HepG2 (cell line): ENCODE measurements around the gene TMEM44.

ENCODE experiments used
- AKAP8 ChIP-seq: sonication (generic); formaldehyde crosslinking; IDR thresholded peaks from 2 replicates; pipeline ENCODE4 v1.5.1; 2020; ENCODE audit warnings: mild to moderate bottlenecking, missing genetic modification reagents
- CREB1 ChIP-seq, 2 experiments: fragments of 450-650 bp in 1 of 2; IDR thresholded peaks; 2 replicates each; pipeline ENCODE4 v1.6.1; 2016 to 2017; ENCODE audit warnings: control low read depth in 1 of 2, mild to moderate bottlenecking in 1 of 2, missing compliant biosample characterization in 1 of 2, missing genetic modification characterization in 1 of 2
- EZH2 ChIP-seq: conservative IDR thresholded peaks from 2 replicates; pipeline ENCODE4 v1.6.1; 2012; ENCODE audit warnings: mild to moderate bottlenecking, low read depth, low read length, moderate library complexity
- POLR2AphosphoS5 ChIP-seq: IDR thresholded peaks from 2 replicates; pipeline ENCODE4 v1.6.1; 2012; ENCODE audit warnings: low read depth, low read length
- RBM39 ChIP-seq: fragments of 200-400 bp; formaldehyde crosslinking; IDR thresholded peaks from one replicate; pipeline ENCODE4 v1.6.1; 2018; ENCODE audit warnings: antibody characterized with exemption, mild to moderate bottlenecking, low read depth, low read length; ENCODE audit not compliant: poor library complexity, severe bottlenecking
- RXRA ChIP-seq: sonication (generic); formaldehyde crosslinking; IDR thresholded peaks from 2 replicates; pipeline ENCODE4 v1.5.1; 2020; ENCODE audit warnings: missing genetic modification reagents
- ZBTB21 ChIP-seq: sonication (generic); formaldehyde crosslinking; IDR thresholded peaks from 2 replicates; pipeline ENCODE4 v1.4.0; 2020; ENCODE audit warnings: missing genetic modification reagents
- ZC3H4 ChIP-seq: sonication (generic); formaldehyde crosslinking; IDR thresholded peaks from 2 replicates; pipeline ENCODE4 v1.4.0; 2020; ENCODE audit warnings: missing genetic modification reagents, borderline replicate concordance
- ZNF251 ChIP-seq: sonication (generic); formaldehyde crosslinking; IDR thresholded peaks from 2 replicates; pipeline ENCODE4 v1.9.0; 2021; ENCODE audit warnings: mild to moderate bottlenecking, missing genetic modification reagents
- TF ChIP-seq, protein P1 (sequence below): IDR thresholded peaks from 2 replicates; pipeline ENCODE4 v1.6.1; 2012; ENCODE audit warnings: inconsistent platforms
- TF ChIP-seq, protein P2 (sequence below): IDR thresholded peaks from 2 replicates; pipeline ENCODE4 v1.6.1; 2016; ENCODE audit warnings: low read depth, control low read depth
- TF ChIP-seq, protein P3 (sequence below): sonication (generic); formaldehyde crosslinking; IDR thresholded peaks from 2 replicates; pipeline ENCODE4 v1.4.0; 2020; ENCODE audit warnings: missing genetic modification reagents, borderline replicate concordance
- TF ChIP-seq, protein P4 (sequence below): sonication (generic); formaldehyde crosslinking; conservative IDR thresholded peaks from 2 replicates; pipeline ENCODE4 v1.8.1; 2023; ENCODE audit warnings: missing genetic modification reagents
- TF ChIP-seq, protein P5 (sequence below): sonication (generic); formaldehyde crosslinking; IDR thresholded peaks from 2 replicates; pipeline ENCODE4 v1.5.0; 2020; ENCODE audit warnings: missing genetic modification reagents, mild to moderate bottlenecking, borderline replicate concordance

DNA sequence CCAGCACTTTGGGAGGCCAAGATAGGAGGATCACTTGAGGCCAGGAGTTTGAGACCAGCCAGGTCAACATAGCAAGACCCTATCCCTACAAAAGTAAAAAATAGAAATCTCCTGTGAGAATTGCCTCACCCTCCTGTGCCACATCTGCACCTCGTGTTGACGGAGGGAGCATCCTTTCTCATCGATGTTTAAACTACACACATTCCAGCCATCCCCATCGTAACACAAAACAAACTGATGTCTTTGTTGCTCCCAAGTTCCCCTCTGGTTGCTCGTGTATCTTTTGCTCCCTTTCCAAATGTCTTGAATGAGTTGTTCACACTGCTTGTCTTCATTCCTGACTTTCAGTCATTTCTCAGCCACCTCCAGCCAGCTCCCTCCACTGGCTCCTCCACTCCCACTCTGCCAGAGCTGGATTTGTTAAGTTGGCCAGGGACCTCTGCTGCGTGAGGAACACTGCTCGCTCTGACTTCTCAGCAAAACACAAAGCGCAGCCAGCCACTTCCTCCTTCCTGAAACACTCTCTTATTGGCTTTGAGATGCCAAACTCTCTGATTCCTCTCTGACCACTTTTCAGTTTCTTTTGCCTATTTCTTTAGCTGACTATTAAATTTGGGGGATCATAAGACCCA lies 92.8 kb downstream of the TMEM44 start:
- TF ChIP-seq ZNF251 (CRISPR knock-in tag) = no peak
- TF ChIP-seq RXRA (CRISPR knock-in tag) = no peak
- TF ChIP-seq, protein P1, sequence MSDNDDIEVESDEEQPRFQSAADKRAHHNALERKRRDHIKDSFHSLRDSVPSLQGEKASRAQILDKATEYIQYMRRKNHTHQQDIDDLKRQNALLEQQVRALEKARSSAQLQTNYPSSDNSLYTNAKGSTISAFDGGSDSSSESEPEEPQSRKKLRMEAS = no peak
- TF ChIP-seq, protein P2, sequence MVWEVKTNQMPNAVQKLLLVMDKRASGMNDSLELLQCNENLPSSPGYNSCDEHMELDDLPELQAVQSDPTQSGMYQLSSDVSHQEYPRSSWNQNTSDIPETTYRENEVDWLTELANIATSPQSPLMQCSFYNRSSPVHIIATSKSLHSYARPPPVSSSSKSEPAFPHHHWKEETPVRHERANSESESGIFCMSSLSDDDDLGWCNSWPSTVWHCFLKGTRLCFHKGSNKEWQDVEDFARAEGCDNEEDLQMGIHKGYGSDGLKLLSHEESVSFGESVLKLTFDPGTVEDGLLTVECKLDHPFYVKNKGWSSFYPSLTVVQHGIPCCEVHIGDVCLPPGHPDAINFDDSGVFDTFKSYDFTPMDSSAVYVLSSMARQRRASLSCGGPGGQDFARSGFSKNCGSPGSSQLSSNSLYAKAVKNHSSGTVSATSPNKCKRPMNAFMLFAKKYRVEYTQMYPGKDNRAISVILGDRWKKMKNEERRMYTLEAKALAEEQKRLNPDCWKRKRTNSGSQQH (CRISPR knock-in tag) = no peak
- TF ChIP-seq ZBTB21 (CRISPR knock-in tag) = no peak
- TF ChIP-seq, protein P3, sequence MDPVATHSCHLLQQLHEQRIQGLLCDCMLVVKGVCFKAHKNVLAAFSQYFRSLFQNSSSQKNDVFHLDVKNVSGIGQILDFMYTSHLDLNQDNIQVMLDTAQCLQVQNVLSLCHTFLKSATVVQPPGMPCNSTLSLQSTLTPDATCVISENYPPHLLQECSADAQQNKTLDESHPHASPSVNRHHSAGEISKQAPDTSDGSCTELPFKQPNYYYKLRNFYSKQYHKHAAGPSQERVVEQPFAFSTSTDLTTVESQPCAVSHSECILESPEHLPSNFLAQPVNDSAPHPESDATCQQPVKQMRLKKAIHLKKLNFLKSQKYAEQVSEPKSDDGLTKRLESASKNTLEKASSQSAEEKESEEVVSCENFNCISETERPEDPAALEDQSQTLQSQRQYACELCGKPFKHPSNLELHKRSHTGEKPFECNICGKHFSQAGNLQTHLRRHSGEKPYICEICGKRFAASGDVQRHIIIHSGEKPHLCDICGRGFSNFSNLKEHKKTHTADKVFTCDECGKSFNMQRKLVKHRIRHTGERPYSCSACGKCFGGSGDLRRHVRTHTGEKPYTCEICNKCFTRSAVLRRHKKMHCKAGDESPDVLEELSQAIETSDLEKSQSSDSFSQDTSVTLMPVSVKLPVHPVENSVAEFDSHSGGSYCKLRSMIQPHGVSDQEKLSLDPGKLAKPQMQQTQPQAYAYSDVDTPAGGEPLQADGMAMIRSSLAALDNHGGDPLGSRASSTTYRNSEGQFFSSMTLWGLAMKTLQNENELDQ (CRISPR knock-in tag) = no peak
- TF ChIP-seq ZC3H4 (CRISPR knock-in tag) = no peak
- TF ChIP-seq CREB1 (IDR thresholded peaks at IDR 0.05) = no peak
- TF ChIP-seq CREB1 (CRISPR knock-in tag; IDR thresholded peaks at IDR 0.05) = no peak
- TF ChIP-seq, protein P4, sequence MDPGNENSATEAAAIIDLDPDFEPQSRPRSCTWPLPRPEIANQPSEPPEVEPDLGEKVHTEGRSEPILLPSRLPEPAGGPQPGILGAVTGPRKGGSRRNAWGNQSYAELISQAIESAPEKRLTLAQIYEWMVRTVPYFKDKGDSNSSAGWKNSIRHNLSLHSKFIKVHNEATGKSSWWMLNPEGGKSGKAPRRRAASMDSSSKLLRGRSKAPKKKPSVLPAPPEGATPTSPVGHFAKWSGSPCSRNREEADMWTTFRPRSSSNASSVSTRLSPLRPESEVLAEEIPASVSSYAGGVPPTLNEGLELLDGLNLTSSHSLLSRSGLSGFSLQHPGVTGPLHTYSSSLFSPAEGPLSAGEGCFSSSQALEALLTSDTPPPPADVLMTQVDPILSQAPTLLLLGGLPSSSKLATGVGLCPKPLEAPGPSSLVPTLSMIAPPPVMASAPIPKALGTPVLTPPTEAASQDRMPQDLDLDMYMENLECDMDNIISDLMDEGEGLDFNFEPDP (CRISPR knock-in tag) = no peak
- TF ChIP-seq, protein P5, sequence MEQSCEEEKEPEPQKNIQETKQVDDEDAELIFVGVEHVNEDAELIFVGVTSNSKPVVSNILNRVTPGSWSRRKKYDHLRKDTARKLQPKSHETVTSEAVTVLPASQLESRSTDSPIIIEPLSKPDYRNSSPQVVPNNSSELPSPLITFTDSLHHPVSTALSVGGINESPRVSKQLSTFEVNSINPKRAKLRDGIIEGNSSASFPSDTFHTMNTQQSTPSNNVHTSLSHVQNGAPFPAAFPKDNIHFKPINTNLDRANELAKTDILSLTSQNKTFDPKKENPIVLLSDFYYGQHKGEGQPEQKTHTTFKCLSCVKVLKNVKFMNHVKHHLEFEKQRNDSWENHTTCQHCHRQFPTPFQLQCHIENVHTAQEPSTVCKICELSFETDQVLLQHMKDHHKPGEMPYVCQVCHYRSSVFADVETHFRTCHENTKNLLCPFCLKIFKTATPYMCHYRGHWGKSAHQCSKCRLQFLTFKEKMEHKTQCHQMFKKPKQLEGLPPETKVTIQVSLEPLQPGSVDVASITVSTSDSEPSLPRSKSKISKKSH (CRISPR knock-in tag) = no peak
- TF ChIP-seq RBM39 = no peak
- TF ChIP-seq EZH2 = no peak
- TF ChIP-seq POLR2AphosphoS5 = no peak
- TF ChIP-seq AKAP8 = no peak
